ENCODE measurements around the gene RPP14.
"Not testable (repeated sequence)": the region's sequence is repeated elsewhere in the genome, so short reads cannot be mapped to it uniquely, and the experiment has no call there.

RPP14 gene

GRCh38 chr3:58305882-58306711, at the start of gene RPP14, which contains the start of gene HTD2:
Gene RPP14, plus strand, starts transcription at chr3:58306245. Its CDS starts 4,085 bp downstream, at chr3:58310330.
Gene HTD2, plus strand, starts transcription at chr3:58306520. Its CDS starts 11,094 bp downstream, at chr3:58317614.
- peak; percentile 99 for DNase-seq

GRCh38 chr3:58256511-58256910, 49.5 kb upstream of the RPP14 start:
- DNase-seq = no peak

- no peak for DNase-seq
Measured at GRCh38 chr3:58258392-58259055, 47.5 kb upstream of the RPP14 start.

- peak; percentile 35 for DNase-seq
Measured at GRCh38 chr3:58260261-58260731, 45.7 kb upstream of the RPP14 start.

GRCh38 chr3:58260733-58261132, 45.3 kb upstream of the RPP14 start:
- DNase-seq = no peak

- DNase-seq = no peak
Measured at GRCh38 chr3:58261954-58262666, 43.9 kb upstream of the RPP14 start.

GRCh38 chr3:58266577-58266976, 39.5 kb upstream of the RPP14 start:
- no peak for DNase-seq

- not testable (repeated sequence) for DNase-seq
Measured at GRCh38 chr3:58267543-58267942, 38.5 kb upstream of the RPP14 start.

GRCh38 chr3:58269356-58269755, 36.7 kb upstream of the RPP14 start:
- no peak for DNase-seq

GRCh38 chr3:58270485-58270884, 35.6 kb upstream of the RPP14 start:
- DNase-seq = no peak

- peak; percentile 13 for DNase-seq
Measured at GRCh38 chr3:58271901-58272501, 34.0 kb upstream of the RPP14 start.

GRCh38 chr3:58272891-58273290, 33.2 kb upstream of the RPP14 start:
- no peak for DNase-seq

- DNase-seq = not testable (repeated sequence)
Measured at GRCh38 chr3:58273362-58273761, 32.7 kb upstream of the RPP14 start.

GRCh38 chr3:58274027-58274614, 31.9 kb upstream of the RPP14 start:
- no peak for DNase-seq

- no peak for DNase-seq
Measured at GRCh38 chr3:58281069-58281468, 25.0 kb upstream of the RPP14 start.

GRCh38 chr3:58285334-58285733, 20.7 kb upstream of the RPP14 start:
- DNase-seq = no peak

GRCh38 chr3:58287354-58287753, 18.7 kb upstream of the RPP14 start:
- no peak for DNase-seq

GRCh38 chr3:58288011-58288728, 17.9 kb upstream of the RPP14 start:
- no peak for DNase-seq

GRCh38 chr3:58288964-58289613, 17.0 kb upstream of the RPP14 start:
- DNase-seq = not testable (repeated sequence)

GRCh38 chr3:58290446-58290845, 15.6 kb upstream of the RPP14 start:
- not testable (repeated sequence) for DNase-seq

- no peak for DNase-seq
Measured at GRCh38 chr3:58291671-58292338, 14.2 kb upstream of the RPP14 start.
